Endodermal cell (in vitro differentiated cells): Measurements from ENCODE around the gene ICAM4. TPM values are rescaled to one million over a fixed set of nuclear protein-coding genes. Genes with fewer than 3 reads are reported as not detected.

Source experiments
- DNase-seq: peaks from one replicate; pipeline ENCODE4 v3.0.0-alpha.2; 2017
- H3K27ac ChIP-seq: 2 replicates; pipeline ENCODE4 v1.5.1; 2013; ENCODE audit warnings: mild to moderate bottlenecking, low read depth, low read length, moderate library complexity
- H3K27me3 ChIP-seq: 2 replicates; pipeline ENCODE4 v1.6.1; 2013; ENCODE audit warnings: mild to moderate bottlenecking, low read length, moderate library complexity; ENCODE audit not compliant: insufficient read depth, control insufficient read depth, poor library complexity, severe bottlenecking
- H3K36me3 ChIP-seq: 2 replicates; pipeline ENCODE4 v1.7.0; 2013; ENCODE audit warnings: mild to moderate bottlenecking, low read length, moderate library complexity; ENCODE audit not compliant: control insufficient read depth, insufficient read depth
- H3K4me1 ChIP-seq: one replicate; pipeline ENCODE4 v1.7.0; 2013; ENCODE audit warnings: low read length; ENCODE audit not compliant: control insufficient read depth, insufficient read depth
- H3K4me3 ChIP-seq: 2 replicates; pipeline ENCODE4 v1.5.1; 2013; ENCODE audit warnings: mild to moderate bottlenecking, low read length, moderate library complexity
- H3K9ac ChIP-seq: 2 replicates; pipeline ENCODE4 v1.6.1; 2013; ENCODE audit warnings: mild to moderate bottlenecking, low read length, moderate library complexity; ENCODE audit not compliant: poor library complexity, severe bottlenecking; ENCODE audit errors: extremely low read depth
- H3K9me3 ChIP-seq: 2 replicates; pipeline ENCODE4 v1.6.1; 2013; ENCODE audit warnings: mild to moderate bottlenecking, low read length, moderate library complexity; ENCODE audit not compliant: control insufficient read depth
- H3K27ac Mint-ChIP-seq: 2 replicates; pipeline ENCODE4 v1.8.0; 2020; ENCODE audit warnings: mixed read lengths
- H3K27me3 Mint-ChIP-seq: 2 replicates; pipeline ENCODE4 v1.8.0; 2021; ENCODE audit warnings: mild to moderate bottlenecking, mixed read lengths; ENCODE audit not compliant: insufficient read depth
- H3K36me3 Mint-ChIP-seq: 2 replicates; pipeline ENCODE4 v1.8.0; 2020; ENCODE audit warnings: low read depth, mixed read lengths
- H3K4me1 Mint-ChIP-seq: 2 replicates; pipeline ENCODE4 v1.8.0; 2020; ENCODE audit warnings: mixed read lengths
- H3K4me3 Mint-ChIP-seq: 2 replicates; pipeline ENCODE4 v1.8.0; 2020; ENCODE audit warnings: mild to moderate bottlenecking, moderate library complexity, mixed read lengths
- H3K9me3 Mint-ChIP-seq: 2 replicates; pipeline ENCODE4 v1.8.0; 2020; ENCODE audit warnings: mild to moderate bottlenecking, mixed read lengths
- WGBS, 2 experiments: methylation state at CpG; one replicate each; pipeline versions ENCODE4 v1.1.5 to v1.1.7; 2013; ENCODE audit warnings: missing lambda C conversion rate in 2 of 2, mixed read lengths in 1 of 2; ENCODE audit not compliant: insufficient coverage in 1 of 2, insufficient read length in 1 of 2; 5-methylcytosine and 5-hydroxymethylcytosine counted together
- total RNA-seq, 2 donors: library from RNA; stranded (reverse); fragmentation: NEBNext Ultra II Directional in 1 of 2; extraction: Animal tissue kit (Norgen Biotek cat#: 25700) in 1 of 2; gene quantifications; 2 replicates in 1 of 2; 3 replicates in 1 of 2; pipeline ENCODE4 v1.2.1, GENCODE V29; 2021
- TF ChIP-seq, protein P1 (sequence below): fragments of 200-600 bp; sonication (generic); conservative IDR thresholded peaks from 2 replicates; pipeline ENCODE4 v1.5.0; 2021; ENCODE audit warnings: antibody characterized with exemption, mild to moderate bottlenecking

Gene ICAM4
- total RNA-seq, 2 donors from 2014 or later, result 0.44 TPM; not detected in 1

DNA sequence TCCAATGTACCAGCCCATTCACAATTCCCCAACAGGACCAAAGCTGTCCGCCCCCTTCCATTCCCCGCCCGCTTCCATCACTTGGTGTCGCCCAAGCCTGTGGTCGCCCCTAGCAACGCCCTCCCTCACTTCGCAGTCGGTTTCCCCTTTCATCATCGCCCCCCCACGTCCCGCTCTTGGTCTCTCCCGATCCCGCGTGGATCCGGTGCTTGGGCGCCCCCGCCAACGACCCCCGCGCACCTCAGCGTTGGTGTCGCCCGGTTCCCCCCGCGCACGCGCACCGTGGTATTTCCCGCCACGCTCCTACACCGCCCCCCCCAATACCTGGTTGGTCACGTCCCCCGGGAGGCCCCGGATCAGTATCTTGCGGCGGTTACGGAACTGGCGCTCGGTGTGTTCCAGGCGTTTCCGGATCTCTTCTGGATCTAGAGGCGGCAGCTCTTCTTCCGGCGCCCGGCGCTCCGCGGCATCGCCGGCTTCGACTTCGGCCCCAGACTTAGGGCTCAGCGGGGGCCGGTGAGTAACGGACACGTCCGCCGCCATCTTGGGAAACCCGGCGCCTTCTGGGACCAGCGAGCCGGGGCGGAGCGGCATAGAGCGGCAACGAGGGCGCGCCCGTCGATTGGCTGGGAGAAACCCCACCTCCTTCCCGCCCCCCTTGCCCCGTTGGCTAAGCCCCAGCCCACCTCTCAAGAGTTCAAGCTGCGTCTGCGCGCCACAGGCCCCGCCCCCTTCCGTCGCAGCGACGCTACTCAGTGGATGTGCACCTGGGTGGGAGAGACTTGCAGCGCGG, 46.4 kb downstream of the ICAM4 start, which contains the start of gene RAVER1:
Gene RAVER1, minus strand, starts transcription at position 565 of the 793 bp plus-strand sequence. Its CDS starts 22 bp downstream, at position 543.
- Histone ChIP-seq H3K27ac (peak within 1 kb of the TSS; percentile 98), H3K9me3 (no peaks in the 10 kb centered on the region), H3K4me1 (peaks cover 3% of the 10 kb centered on the region), H3K4me3 (peak within 1 kb of the TSS; percentile 95), H3K36me3 (peaks cover 21% of the 10 kb centered on the region), H3K9ac (peak within 1 kb of the TSS; percentile 80), H3K27me3 (no peaks in the 10 kb centered on the region)
- DNase-seq, result peak; percentile 99
- no peaks in the 10 kb centered on the region for H3K27me3 Mint-ChIP-seq
- peaks cover 12% of the 10 kb centered on the region for H3K4me1 Mint-ChIP-seq
- TF ChIP-seq, protein P1, sequence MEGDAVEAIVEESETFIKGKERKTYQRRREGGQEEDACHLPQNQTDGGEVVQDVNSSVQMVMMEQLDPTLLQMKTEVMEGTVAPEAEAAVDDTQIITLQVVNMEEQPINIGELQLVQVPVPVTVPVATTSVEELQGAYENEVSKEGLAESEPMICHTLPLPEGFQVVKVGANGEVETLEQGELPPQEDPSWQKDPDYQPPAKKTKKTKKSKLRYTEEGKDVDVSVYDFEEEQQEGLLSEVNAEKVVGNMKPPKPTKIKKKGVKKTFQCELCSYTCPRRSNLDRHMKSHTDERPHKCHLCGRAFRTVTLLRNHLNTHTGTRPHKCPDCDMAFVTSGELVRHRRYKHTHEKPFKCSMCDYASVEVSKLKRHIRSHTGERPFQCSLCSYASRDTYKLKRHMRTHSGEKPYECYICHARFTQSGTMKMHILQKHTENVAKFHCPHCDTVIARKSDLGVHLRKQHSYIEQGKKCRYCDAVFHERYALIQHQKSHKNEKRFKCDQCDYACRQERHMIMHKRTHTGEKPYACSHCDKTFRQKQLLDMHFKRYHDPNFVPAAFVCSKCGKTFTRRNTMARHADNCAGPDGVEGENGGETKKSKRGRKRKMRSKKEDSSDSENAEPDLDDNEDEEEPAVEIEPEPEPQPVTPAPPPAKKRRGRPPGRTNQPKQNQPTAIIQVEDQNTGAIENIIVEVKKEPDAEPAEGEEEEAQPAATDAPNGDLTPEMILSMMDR, result no peak
- peaks cover 18% of the 10 kb centered on the region for H3K36me3 Mint-ChIP-seq
- WGBS, 2 experiments, result 0% methylated on average over 8 to 79 of the region's 82 CpGs
- no peaks in the 10 kb centered on the region for H3K9me3 Mint-ChIP-seq
- H3K27ac Mint-ChIP-seq, result peak within 1 kb of the TSS; percentile 96
- H3K4me3 Mint-ChIP-seq, result peak within 1 kb of the TSS; percentile 94

DNA sequence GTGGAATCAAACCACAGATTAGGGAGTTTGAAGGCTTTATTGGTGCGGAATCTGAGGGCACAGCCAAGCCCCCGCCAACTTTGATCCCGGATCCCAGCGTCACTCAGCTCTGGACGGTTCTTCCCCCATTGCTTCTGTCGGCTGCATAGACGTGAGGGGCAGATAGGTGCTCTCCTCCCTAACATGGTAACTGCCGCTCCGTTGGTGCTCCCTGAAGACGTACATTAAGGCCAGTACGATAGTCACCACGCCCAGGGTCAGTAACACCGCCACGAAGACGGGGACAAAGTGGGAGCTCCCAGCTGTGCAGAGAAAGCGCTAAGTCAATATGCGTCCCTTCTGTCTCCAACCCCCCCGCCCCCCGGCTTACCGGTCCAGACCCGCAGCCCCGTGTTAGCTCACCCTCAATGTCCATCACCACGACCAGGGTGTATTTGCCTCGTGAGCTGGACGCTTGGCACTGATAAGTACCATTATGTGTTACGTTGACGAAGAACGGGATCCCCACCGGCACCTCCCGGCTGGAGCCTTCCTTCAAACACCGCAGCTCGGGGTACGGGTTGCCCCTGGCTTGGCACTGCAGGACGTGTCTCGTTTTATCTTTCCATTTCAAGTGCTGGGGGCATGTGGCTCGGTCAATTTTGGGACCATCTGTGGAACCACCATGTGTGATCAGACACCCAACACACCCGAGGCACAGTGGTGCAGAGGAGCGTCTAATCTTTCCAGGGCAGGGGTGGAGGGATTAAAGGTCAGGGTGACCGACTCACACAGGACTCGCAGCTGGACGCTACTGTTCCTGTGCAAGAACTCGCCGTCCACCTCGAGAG, 47.2 kb downstream of the ICAM4 start:
- H3K9ac ChIP-seq, result peak overlapping the region; percentile 35
- no peaks in the 10 kb centered on the region for H3K27me3 ChIP-seq
- peak overlapping the region; percentile 95 for H3K4me3 ChIP-seq
- WGBS, 2 experiments, result 3 to 7% methylated on average over 26 to 44 of the region's 44 CpGs
- TF ChIP-seq, protein P1, result no peak
- no peaks in the 10 kb centered on the region for H3K9me3 ChIP-seq
- Mint-ChIP-seq H3K9me3 (no peaks in the 10 kb centered on the region), H3K4me3 (peak overlapping the region; percentile 94), H3K27me3 (no peaks in the 10 kb centered on the region), H3K4me1 (peaks cover 12% of the 10 kb centered on the region), H3K27ac (peak overlapping the region; percentile 96), H3K36me3 (peaks cover 14% of the 10 kb centered on the region)
- H3K4me1 ChIP-seq, result peaks cover 3% of the 10 kb centered on the region
- no peak overlapping the region for H3K27ac ChIP-seq
- H3K36me3 ChIP-seq, result peaks cover 15% of the 10 kb centered on the region
- DNase-seq, result peak; percentile 73

DNA sequence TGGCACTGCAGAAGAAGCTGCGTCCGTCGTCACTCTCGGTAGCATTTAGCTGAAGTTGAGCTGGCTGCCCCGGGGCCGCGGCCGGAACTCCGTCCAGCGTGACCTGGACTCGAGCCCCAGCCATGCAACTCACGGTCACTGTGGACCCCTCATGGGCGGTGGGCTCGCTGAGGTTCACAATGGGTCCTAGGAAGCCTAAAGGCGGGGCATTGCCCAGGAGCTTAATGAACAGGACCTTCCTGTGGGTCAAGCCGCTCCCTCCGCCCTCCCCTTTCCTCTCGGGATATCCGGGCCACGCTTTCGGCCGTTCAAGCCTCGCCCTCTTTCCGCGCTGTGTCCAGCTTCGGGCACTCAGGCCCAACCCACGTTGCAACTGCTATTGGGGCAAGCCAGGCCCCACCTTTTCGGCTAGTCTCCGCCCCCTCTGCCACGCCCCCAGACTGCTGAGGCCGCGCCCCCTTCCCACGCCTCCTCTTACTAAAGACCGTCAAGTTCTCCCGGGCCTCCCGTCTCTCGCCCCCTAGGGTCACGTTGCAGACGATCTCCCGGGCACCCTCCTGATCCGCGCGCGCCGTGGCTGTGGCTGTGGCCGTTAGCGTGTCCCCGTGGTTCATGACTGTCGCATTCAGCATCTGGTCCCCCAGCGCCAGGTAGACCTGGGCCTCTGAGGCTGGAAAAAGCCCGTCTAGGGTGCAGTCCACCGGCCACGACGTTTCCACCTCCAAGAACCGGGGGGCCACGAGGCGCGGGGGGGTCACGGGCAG, 48.0 kb downstream of the ICAM4 start:
- Histone ChIP-seq H3K36me3 (peaks cover 9% of the 10 kb centered on the region), H3K27ac (no peak overlapping the region), H3K4me3 (peak overlapping the region; percentile 95), H3K9ac (peak overlapping the region; percentile 35), H3K9me3 (no peaks in the 10 kb centered on the region), H3K4me1 (peaks cover 3% of the 10 kb centered on the region), H3K27me3 (no peaks in the 10 kb centered on the region)
- Mint-ChIP-seq H3K27me3 (no peaks in the 10 kb centered on the region), H3K27ac (peak overlapping the region; percentile 48), H3K4me1 (peaks cover 12% of the 10 kb centered on the region), H3K36me3 (peaks cover 7% of the 10 kb centered on the region), H3K4me3 (peak overlapping the region; percentile 94), H3K9me3 (no peaks in the 10 kb centered on the region)
- TF ChIP-seq, protein P1, result peak; percentile 46
- WGBS, 2 experiments, result 7 to 10% methylated on average over 25 to 59 of the region's 59 CpGs
- DNase-seq, result peak; percentile 99
